Testis (tissue), 2 donors: ENCODE results near the gene HAUS8.

Source experiments
- POLR2A ChIP-seq: fragments of 450-650 bp; IDR thresholded peaks from one replicate; pipeline ENCODE4 v1.6.1; 2017; ENCODE audit warnings: antibody characterized with exemption, mild to moderate bottlenecking, moderate library complexity
- TF ChIP-seq, protein P1 (sequence below), 3 experiments: fragments of 450-650 bp in 2 of 3; fragments of 200-600 bp in 1 of 3; sonication (generic) in 1 of 3; IDR thresholded peaks; one replicate each; pipeline ENCODE4 v1.5.1; 2016 to 2019; ENCODE audit warnings: antibody characterized with exemption in 3 of 3, mild to moderate bottlenecking in 2 of 3, moderate library complexity in 1 of 3

DNA sequence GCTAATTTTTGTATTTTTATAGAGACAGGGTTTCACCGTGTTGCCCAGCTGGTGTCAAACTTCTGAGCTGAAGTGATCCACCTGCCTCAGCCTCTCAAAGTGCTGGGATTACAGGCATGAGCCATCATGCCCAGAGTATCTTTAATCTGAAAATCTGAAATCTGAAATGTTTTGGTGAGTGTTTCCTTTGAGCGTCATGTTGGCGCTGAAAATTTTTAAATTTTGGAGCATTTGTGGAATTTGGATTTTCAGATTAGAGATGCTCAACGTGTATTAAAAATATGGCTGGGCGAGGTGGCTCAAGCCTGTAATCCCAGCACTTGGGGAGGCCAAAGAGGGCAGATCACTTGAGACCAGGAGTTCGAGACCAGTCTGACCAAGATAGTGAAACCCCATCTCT lies 43.5 kb downstream of the HAUS8 start:
- TF ChIP-seq, protein P1, sequence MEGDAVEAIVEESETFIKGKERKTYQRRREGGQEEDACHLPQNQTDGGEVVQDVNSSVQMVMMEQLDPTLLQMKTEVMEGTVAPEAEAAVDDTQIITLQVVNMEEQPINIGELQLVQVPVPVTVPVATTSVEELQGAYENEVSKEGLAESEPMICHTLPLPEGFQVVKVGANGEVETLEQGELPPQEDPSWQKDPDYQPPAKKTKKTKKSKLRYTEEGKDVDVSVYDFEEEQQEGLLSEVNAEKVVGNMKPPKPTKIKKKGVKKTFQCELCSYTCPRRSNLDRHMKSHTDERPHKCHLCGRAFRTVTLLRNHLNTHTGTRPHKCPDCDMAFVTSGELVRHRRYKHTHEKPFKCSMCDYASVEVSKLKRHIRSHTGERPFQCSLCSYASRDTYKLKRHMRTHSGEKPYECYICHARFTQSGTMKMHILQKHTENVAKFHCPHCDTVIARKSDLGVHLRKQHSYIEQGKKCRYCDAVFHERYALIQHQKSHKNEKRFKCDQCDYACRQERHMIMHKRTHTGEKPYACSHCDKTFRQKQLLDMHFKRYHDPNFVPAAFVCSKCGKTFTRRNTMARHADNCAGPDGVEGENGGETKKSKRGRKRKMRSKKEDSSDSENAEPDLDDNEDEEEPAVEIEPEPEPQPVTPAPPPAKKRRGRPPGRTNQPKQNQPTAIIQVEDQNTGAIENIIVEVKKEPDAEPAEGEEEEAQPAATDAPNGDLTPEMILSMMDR (IDR thresholded peaks at IDR 0.05), result no peak
- no peak for TF ChIP-seq POLR2A
